ENCODE results near the gene EYA2. TPM values are rescaled to one million over a fixed set of nuclear protein-coding genes. Genes with fewer than 3 reads are reported as not detected.
A peak's percentile ranks its signal among the peaks of the same experiment; 100 is the strongest.

EYA2 gene
- total and polyA plus RNA-seq, 2 donors from 2014 or later, result 2.6 to 7.9 TPM

DNA sequence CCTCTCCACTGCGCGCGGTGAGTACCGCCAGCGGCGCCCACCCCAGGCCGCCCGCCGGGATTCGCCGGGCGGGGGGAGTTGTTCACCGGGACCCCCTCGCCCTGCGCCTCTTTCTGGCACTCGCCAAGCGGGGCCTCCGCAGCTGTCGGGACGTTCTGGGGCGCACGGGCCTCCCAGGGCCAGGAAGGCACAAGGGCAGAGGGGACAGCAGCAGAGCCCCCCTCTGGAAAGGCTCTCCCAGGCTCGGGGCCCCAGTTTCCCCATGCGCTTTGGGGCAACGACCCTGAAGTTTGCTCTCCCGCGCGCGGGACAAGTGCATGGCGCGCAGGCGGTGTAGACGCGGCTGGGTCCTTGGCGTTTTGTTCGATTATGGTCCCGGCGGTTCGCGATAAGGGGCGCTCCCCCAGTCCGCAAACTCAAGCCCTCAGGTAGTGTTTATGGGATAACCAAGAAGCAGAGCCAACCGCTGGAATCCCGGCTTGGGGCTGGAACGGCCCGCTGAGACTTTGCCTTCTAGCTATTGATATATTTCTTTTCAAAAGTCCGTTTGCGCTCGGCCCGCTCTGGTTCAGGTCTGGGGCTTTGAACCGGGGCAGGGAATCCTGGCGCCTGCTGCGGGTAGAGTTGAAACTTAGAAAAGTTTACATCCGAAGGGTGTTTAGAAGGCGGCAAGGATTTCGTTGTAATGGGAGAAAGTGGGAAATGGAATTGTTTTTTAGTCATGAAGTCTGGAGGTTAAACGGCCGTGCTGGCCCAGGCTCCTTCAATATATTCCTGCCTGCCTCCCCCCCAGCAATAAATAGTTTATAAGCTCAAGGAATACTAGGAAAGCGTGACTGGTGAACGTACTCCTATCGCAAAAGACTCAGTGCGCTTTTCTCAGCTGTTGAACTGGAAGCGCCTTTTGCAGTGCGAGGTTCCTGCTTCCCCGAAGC is 595 bp downstream of the EYA2 start:
- Histone ChIP-seq H3K27me3 (ENCODE audit: control insufficient read depth, insufficient read depth, low read length) (peaks cover 44% of the 10 kb centered on the region), H3K27ac (ENCODE audit: low read depth in 2 of 2, low read length in 2 of 2) (peak overlapping the region in 1 of 2 donors; percentile 47), H3K4me1 (ENCODE audit: control insufficient read depth in 2 of 3, insufficient read depth in 2 of 3, low read depth in 1 of 3, low read length in 3 of 3) (peaks cover 0 to 2% (median 0%) of the 10 kb centered on the region in 3 donors), H3K36me3 (ENCODE audit: control insufficient read depth in 2 of 3, insufficient read depth in 3 of 3, low read length in 3 of 3) (no peaks in the 10 kb centered on the region), H3K4me3 (ENCODE audit: low read length in 3 of 3) (peak overlapping the region; percentile 6 to 71 (median 69)), H3K9me3 (ENCODE audit: control insufficient read depth in 2 of 3, insufficient read depth in 1 of 3, low read length in 3 of 3) (no peaks in the 10 kb centered on the region), H3K9ac (ENCODE audit: low read length in 3 of 3) (no peak overlapping the region)
- TF ChIP-seq, protein P1, sequence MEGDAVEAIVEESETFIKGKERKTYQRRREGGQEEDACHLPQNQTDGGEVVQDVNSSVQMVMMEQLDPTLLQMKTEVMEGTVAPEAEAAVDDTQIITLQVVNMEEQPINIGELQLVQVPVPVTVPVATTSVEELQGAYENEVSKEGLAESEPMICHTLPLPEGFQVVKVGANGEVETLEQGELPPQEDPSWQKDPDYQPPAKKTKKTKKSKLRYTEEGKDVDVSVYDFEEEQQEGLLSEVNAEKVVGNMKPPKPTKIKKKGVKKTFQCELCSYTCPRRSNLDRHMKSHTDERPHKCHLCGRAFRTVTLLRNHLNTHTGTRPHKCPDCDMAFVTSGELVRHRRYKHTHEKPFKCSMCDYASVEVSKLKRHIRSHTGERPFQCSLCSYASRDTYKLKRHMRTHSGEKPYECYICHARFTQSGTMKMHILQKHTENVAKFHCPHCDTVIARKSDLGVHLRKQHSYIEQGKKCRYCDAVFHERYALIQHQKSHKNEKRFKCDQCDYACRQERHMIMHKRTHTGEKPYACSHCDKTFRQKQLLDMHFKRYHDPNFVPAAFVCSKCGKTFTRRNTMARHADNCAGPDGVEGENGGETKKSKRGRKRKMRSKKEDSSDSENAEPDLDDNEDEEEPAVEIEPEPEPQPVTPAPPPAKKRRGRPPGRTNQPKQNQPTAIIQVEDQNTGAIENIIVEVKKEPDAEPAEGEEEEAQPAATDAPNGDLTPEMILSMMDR (IDR thresholded peaks at IDR 0.05; ENCODE audit: borderline replicate concordance, extremely low read depth, insufficient read depth), result no peak
- FAIRE-seq (no peak), DNase-seq (peak; percentile 52 to 74 (median 70))
- intact Hi-C loops (cut with DNase I), result no loop called here

DNA sequence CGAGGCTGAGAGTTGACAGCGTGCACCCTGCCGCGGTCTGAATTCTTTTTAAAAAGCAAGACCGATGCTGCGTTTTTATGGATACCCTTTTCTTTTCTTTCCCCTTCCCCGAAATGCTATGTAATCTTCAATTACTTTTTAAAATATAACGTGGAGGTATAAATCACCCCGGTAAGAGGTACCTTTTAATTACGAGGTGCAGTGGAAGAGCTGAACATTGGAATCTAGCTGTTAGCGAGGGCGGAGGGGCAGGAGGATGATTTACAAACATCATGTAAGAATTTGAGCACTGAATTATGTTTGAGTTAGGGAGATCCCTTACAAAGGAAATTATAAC is 1.2 kb downstream of the EYA2 start:
- Histone ChIP-seq H3K27ac (ENCODE audit: low read depth in 2 of 2, low read length in 2 of 2) (no peak overlapping the region), H3K27me3 (ENCODE audit: control insufficient read depth, insufficient read depth, low read length) (peaks cover 44% of the 10 kb centered on the region), H3K9ac (ENCODE audit: low read length in 3 of 3) (no peak overlapping the region), H3K36me3 (ENCODE audit: control insufficient read depth in 2 of 3, insufficient read depth in 3 of 3, low read length in 3 of 3) (no peaks in the 10 kb centered on the region), H3K4me3 (ENCODE audit: low read length in 3 of 3) (peak overlapping the region; percentile 6 to 71 (median 69)), H3K4me1 (ENCODE audit: control insufficient read depth in 2 of 3, insufficient read depth in 2 of 3, low read depth in 1 of 3, low read length in 3 of 3) (peaks cover 0 to 2% (median 0%) of the 10 kb centered on the region in 3 donors), H3K9me3 (ENCODE audit: control insufficient read depth in 2 of 3, insufficient read depth in 1 of 3, low read length in 3 of 3) (no peaks in the 10 kb centered on the region)
- DNase-seq, result no peak
- intact Hi-C loops (cut with DNase I), result no loop called here
- FAIRE-seq, result no peak
- TF ChIP-seq, protein P1 (IDR thresholded peaks at IDR 0.05; ENCODE audit: borderline replicate concordance, extremely low read depth, insufficient read depth), result no peak

DNA sequence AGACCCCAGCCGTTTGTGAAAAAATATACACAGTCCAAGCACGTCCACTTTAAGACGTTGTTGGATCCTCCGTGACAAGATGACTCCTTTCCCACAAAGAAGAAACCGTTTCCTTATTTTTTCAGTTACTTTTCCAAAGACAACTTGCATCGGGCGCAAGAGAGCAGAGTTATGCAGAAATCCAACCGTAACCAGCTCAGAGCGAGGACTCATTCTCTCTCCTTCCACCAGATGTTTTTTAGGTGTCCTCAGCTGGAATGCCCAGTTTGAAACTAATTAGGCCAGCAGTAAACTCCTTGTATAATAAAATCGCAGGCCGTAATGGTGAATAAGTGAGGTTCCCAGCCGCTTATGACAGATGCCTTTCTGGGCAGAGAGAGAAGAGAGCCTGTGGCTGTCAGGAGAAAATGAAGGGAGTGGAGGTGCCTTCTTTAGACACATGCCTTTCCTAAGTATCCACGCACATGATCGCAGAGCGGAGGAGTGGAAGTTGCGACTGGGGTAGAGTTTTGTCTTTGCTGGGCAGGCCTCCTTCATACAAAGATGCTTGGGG is 2.8 kb downstream of the EYA2 start:
- peaks cover 0 to 2% (median 0%) of the 10 kb centered on the region in 3 donors for H3K4me1 ChIP-seq (ENCODE audit: control insufficient read depth in 2 of 3, insufficient read depth in 2 of 3, low read depth in 1 of 3, low read length in 3 of 3)
- peak overlapping the region in 1 of 3 donors; percentile 34 for H3K9ac ChIP-seq (ENCODE audit: low read length in 3 of 3)
- H3K27me3 ChIP-seq (ENCODE audit: control insufficient read depth, insufficient read depth, low read length), result peaks cover 44% of the 10 kb centered on the region
- TF ChIP-seq, protein P1 (IDR thresholded peaks at IDR 0.05; ENCODE audit: borderline replicate concordance, extremely low read depth, insufficient read depth), result no peak
- peak in 1 of 5 donors; percentile 39 for DNase-seq
- H3K4me3 ChIP-seq (ENCODE audit: low read length in 3 of 3), result peak overlapping the region in 1 of 3 donors; percentile 12
- H3K36me3 ChIP-seq (ENCODE audit: control insufficient read depth in 2 of 3, insufficient read depth in 3 of 3, low read length in 3 of 3), result no peaks in the 10 kb centered on the region
- intact Hi-C loops (cut with DNase I), result no loop called here
- no peak for FAIRE-seq
- no peak overlapping the region for H3K27ac ChIP-seq (ENCODE audit: low read depth in 2 of 2, low read length in 2 of 2)
- H3K9me3 ChIP-seq (ENCODE audit: control insufficient read depth in 2 of 3, insufficient read depth in 1 of 3, low read length in 3 of 3), result no peaks in the 10 kb centered on the region

Data from kidney (tissue), 14 donors.